ENCODE data around the gene RHNO1. TPM values are rescaled to one million over a fixed set of nuclear protein-coding genes. Genes with fewer than 3 reads are reported as not detected.
"Not testable (repeated sequence)": the region's sequence is repeated elsewhere in the genome, so short reads cannot be mapped to it uniquely, and the experiment has no call there.

RHNO1 gene
- total and polyA plus RNA-seq, 2 donors (not counting 3 experiments of a cell fraction or from before 2014, with no cell fraction given) = 33.8 to 35.2 TPM

- ChIA-PET CTCF (interaction anchor here (1.8 kb wide), 1 partner anchor 9 kb away, joined by 7 read pairs; no protein-coding TSS in a partner anchor), POLR2A (no interaction called here)
- Histone ChIP-seq H3K4me2 (ENCODE audit: insufficient read depth, low read length) (no peak overlapping the region), H3K9me1 (replicated peaks; ENCODE audit: control insufficient read depth, extremely low read depth, insufficient read depth, low read length) (no peaks in the 10 kb centered on the region), H3K27ac (ENCODE audit: insufficient read depth, low read depth, low read length) (no peak overlapping the region), H3K9ac (replicated peaks; ENCODE audit: extremely low read depth, insufficient read depth, low read length) (no peak overlapping the region), H3K36me3 (ENCODE audit: control insufficient read depth in 2 of 2, extremely low read depth in 1 of 2, insufficient read depth in 2 of 2, low read length in 2 of 2) (peaks cover 8 to 25% of the 10 kb centered on the region in 2 experiments), H3K4me3 (replicated peaks in 1 of 3; ENCODE audit: insufficient read depth in 1 of 3, low read depth in 1 of 3, low read length in 3 of 3) (no peak overlapping the region), H3K27me3 (ENCODE audit: control insufficient read depth in 2 of 2, insufficient read depth in 2 of 2, low read length in 2 of 2) (no peaks in the 10 kb centered on the region), H3K79me2 (ENCODE audit: control insufficient read depth, insufficient read depth, low read length) (no peaks in the 10 kb centered on the region), H3K9me3 (replicated peaks; ENCODE audit: control insufficient read depth, insufficient read depth, low read length) (no peaks in the 10 kb centered on the region), H2AFZ (ENCODE audit: low read depth, low read length) (no peak overlapping the region), H4K20me1 (replicated peaks; ENCODE audit: control insufficient read depth, extremely low read depth, insufficient read depth, low read length) (no peaks in the 10 kb centered on the region), H3K4me1 (ENCODE audit: control insufficient read depth, extremely low read depth, insufficient read depth, low read length) (no peaks in the 10 kb centered on the region)
- dilution Hi-C loops (cut with MboI; ENCODE audit: extremely low pct_ligation_motif_present, low sequenced_read_pairs) = no loop called here
- BruUV-seq (replicated peaks) = no TSS peak
- no peak for FAIRE-seq
- DNase-seq (ENCODE audit: low read depth, low spot score) = no peak
- intact Hi-C loops (cut with micrococcal nuclease) = no loop called here
- TF ChIP-seq MAX (IDR thresholded peaks at IDR 0.05; ENCODE audit: insufficient read depth, insufficient read length) (no peak), POLR2A (IDR thresholded peaks at IDR 0.05; ENCODE audit: low read depth, low read length) (no peak), GATA2 (IDR thresholded peaks at IDR 0.05; ENCODE audit: insufficient read depth, insufficient read length, low read depth, low read length) (no peak), POLR2AphosphoS5 (IDR thresholded peaks at IDR 0.05; ENCODE audit: insufficient read depth, low read depth, low read length) (no peak), JUN (IDR thresholded peaks at IDR 0.05; ENCODE audit: borderline replicate concordance, insufficient read depth, insufficient read length, low read depth) (no peak), FOS (IDR thresholded peaks at IDR 0.05; ENCODE audit: borderline replicate concordance, insufficient read depth, low read length) (no peak), EZH2 (IDR thresholded peaks at IDR 0.05; ENCODE audit: borderline replicate concordance, low read depth, low read length, severe bottlenecking) (no peak), MYC (IDR thresholded peaks at IDR 0.05; ENCODE audit: low read depth, low read length) (no peak)
Measured at GRCh38 chr12:2862876-2863275, 14.1 kb upstream of the RHNO1 start.

GRCh38 chr12:2863402-2863801 is 13.6 kb upstream of the RHNO1 start:
- BruUV-seq (replicated peaks); H3K4me1 ChIP-seq (ENCODE audit: control insufficient read depth, extremely low read depth, insufficient read depth, low read length); H3K9me1 ChIP-seq (replicated peaks; ENCODE audit: control insufficient read depth, extremely low read depth, insufficient read depth, low read length); H3K4me2 ChIP-seq (ENCODE audit: insufficient read depth, low read length); POLR2A ChIA-PET; H4K20me1 ChIP-seq (replicated peaks; ENCODE audit: control insufficient read depth, extremely low read depth, insufficient read depth, low read length); intact Hi-C loops (cut with micrococcal nuclease); dilution Hi-C loops (cut with MboI; ENCODE audit: extremely low pct_ligation_motif_present, low sequenced_read_pairs); H3K79me2 ChIP-seq (ENCODE audit: control insufficient read depth, insufficient read depth, low read length); H3K4me3 ChIP-seq (replicated peaks in 1 of 3; ENCODE audit: insufficient read depth in 1 of 3, low read depth in 1 of 3, low read length in 3 of 3); H3K9ac ChIP-seq (replicated peaks; ENCODE audit: extremely low read depth, insufficient read depth, low read length); H2AFZ ChIP-seq (ENCODE audit: low read depth, low read length); DNase-seq (ENCODE audit: low read depth, low spot score); H3K27me3 ChIP-seq (ENCODE audit: control insufficient read depth in 2 of 2, insufficient read depth in 2 of 2, low read length in 2 of 2); FAIRE-seq; H3K9me3 ChIP-seq (replicated peaks; ENCODE audit: control insufficient read depth, insufficient read depth, low read length); H3K27ac ChIP-seq (ENCODE audit: insufficient read depth, low read depth, low read length): not testable (repeated sequence)
- peaks cover 8 to 25% of the 10 kb centered on the region in 2 experiments for H3K36me3 ChIP-seq (ENCODE audit: control insufficient read depth in 2 of 2, extremely low read depth in 1 of 2, insufficient read depth in 2 of 2, low read length in 2 of 2)
- CTCF ChIA-PET = interaction anchor here (0.9 to 6.1 kb wide), 5 partner anchors 9 to 178 kb away, joined by 3 to 33 read pairs (median 5); partner anchors contain the start of genes FOXM1 and RHNO1

Measured in endothelial cell of umbilical vein (primary cell).